GM21367 (cell line): Measurements from ENCODE around the gene SRD5A2.
"Not testable (repeated sequence)": the region's sequence is repeated elsewhere in the genome, so short reads cannot be mapped to it uniquely, and the experiment has no call there.

Source experiments
- ATAC-seq: cut with Tn5 transposase; IDR thresholded peaks from one replicate; pipeline ENCODE4 v1.9.1; 2021; ENCODE audit not compliant: unreplicated experiment

The SRD5A2 gene

GRCh38 chr2:31534636-31535035 is 46.1 kb downstream of the SRD5A2 start:
- no peak for ATAC-seq

DNA sequence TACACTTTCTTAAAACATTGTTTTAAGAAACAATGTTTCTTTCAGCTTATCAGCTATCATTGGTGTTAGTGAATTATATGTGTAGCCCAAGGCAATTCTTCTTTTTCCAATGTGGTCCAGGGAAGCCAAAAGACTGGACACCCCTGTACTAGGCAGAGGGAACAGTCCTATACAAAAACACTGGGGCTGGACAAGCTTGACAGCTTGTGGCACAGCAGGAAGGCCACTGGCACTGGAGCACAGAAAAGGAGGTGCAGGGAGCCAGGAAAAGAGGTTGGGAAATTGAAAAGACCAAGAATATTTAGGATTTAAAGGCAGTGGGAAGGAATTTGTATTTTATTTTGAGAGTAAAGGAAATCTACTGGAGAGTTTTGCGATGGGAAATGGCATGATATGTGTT is 47.7 kb downstream of the SRD5A2 start:
- ATAC-seq, result no peak

GRCh38 chr2:31531101-31531500 is 49.6 kb downstream of the SRD5A2 start:
- no peak for ATAC-seq

- no peak for ATAC-seq
Measured at GRCh38 chr2:31529256-31529655, 51.5 kb downstream of the SRD5A2 start.

GRCh38 chr2:31528823-31529222 is 51.9 kb downstream of the SRD5A2 start:
- no peak for ATAC-seq

DNA sequence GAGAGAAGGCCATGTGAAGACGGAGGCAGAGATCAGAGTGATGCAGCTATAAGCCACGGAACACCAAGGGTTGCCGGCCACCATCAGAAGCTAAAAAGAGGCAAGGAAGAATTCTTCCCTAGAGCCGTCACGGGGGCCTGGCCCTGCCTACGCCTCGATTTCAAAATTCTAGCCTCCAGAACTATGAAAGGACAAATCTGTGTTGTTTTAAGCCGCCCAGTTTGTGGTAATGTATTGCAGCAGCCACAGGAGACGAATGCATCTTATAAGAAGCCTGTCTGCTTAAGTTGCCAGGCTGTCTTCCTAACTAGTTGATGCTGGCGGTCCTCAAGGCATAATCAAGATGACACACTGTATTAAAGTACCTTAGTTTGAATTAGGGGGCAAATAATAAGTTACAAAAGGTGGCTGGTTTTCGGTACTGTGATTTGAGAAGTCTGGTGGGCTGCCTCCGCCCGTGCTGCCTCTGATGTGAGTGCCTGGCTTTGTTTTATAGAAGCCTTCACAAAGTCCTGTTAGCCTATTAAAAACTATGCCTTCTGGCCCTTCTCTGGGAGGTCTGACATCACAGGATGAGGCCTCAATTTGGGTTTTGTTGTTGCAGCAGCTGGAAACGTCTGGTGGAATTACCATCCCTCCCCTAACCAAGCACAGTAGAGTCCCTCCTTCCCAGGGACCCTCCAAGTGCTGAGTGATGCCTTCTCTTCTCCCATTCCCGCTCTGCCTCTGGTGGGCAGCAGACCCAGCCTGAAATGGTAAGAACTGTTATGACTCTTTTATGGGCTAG is 53.6 kb downstream of the SRD5A2 start:
- ATAC-seq, result no peak

- ATAC-seq, result no peak
Measured at GRCh38 chr2:31525876-31526275, 54.9 kb downstream of the SRD5A2 start.

DNA sequence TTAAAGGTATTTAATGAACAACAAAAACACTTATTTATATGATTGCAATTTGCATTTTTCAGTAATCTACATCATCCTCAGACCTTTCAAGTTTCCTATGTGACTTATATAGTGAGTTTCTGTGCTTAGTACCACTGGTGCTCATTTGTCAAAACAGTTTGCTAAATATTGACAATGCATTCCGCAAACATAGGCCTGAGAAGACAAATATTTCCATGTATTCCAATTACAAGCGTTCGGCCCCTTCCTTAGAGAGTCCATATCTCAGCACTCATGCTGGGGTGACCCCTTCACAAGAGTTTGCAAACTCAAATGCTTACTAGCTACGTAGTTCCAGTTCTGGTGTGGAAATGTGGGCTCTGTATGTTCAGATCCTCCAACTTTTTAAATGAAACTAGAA is 56.1 kb downstream of the SRD5A2 start:
- no peak for ATAC-seq

DNA sequence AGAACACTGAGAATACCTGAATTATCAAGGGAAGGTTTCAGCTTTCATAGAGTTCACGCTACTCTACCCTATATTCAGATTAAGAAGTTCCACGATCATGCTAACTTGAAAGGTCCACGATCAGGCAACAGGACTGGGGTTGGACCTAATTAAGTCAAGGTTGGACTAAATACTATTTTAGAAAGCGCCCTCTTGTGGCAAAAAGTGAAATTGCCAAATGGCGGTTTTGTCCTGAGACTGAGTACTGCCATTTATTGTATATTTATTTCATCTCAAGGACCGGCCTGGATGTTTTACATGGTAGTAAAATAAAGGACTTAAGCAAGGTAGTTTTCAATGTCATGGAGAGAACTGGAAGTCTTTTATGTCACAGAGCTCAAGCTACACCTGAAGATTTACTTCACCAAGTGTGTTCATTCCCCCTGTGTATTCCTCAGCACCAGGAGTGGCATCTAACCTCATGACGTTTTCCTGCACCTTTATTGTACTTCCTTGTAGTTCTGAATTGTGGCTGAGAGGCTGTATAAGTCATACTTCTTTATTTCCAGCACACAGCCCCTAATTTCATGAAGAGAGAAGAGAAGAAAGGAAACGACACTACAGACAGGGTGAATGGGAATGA is 56.8 kb downstream of the SRD5A2 start:
- ATAC-seq, result no peak

GRCh38 chr2:31522786-31523185 is 58.0 kb downstream of the SRD5A2 start:
- ATAC-seq, result no peak

GRCh38 chr2:31517442-31518203 is 63.1 kb downstream of the SRD5A2 start:
- ATAC-seq, result no peak

GRCh38 chr2:31515586-31515985 is 65.2 kb downstream of the SRD5A2 start:
- ATAC-seq, result no peak

DNA sequence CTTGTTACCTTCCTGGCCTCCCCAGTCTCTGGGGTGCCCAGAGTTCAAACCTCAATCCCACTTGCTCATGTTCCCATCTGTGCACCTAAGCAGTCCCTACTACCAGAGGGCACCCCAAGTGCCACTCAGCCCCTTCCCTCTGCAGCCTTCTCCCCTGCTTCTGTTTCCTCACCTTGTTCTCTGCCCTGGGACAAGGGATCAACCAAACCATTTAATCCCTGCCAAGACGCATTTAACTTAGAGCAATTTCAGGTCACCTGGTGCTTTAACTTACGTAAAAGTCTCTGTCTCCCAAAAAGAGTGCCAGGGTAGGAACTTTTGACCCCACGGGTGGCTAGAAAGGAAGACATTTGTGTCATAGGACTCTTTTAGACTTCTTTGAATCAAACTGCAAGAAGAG is 67.2 kb downstream of the SRD5A2 start:
- no peak for ATAC-seq

DNA sequence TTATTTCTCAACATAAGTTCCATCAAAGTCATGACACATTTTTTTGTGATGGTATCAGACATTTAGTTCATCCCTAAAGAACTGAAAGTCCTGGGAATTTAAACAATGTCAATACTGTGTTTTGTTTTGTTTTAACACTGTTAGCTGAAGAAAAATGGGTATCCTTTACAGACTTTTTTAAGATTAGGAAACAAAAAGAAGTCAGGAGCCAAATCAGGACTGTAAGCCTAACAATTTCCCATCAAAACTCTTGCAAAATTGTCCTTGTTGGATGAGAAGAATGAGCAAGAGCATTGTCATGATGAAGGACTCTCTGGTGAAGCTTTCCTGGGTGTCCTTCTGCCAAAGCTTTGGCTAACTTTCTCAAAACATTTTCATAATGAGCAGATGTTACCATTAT is 69.4 kb downstream of the SRD5A2 start:
- ATAC-seq, result no peak

DNA sequence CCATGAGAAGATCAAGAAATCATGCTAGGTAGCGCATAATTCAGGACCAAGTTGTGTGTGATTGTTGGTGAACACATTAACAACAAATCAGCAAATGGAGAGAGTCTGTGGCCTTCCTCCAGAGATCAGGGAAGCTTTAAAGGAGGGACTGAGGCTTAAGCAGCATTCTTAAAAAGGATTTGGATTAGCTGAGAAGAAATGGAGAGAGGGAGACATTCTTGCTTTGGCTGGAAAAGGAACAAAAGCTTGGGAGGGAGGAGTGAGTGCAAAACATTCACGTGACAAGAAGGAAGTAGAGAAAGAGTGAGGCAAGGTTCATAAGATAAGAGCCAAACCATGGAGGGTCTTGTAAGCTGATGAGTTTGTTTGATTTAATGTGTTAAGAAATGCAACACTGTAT is 75.6 kb downstream of the SRD5A2 start:
- no peak for ATAC-seq

- no peak for ATAC-seq
Measured at GRCh38 chr2:31504311-31504710, 76.4 kb downstream of the SRD5A2 start.

GRCh38 chr2:31496451-31496874 is 84.3 kb downstream of the SRD5A2 start:
- ATAC-seq, result not testable (repeated sequence)

- ATAC-seq, result not testable (repeated sequence)
Measured at GRCh38 chr2:31489339-31489738, 91.4 kb downstream of the SRD5A2 start.

GRCh38 chr2:31483246-31483645 is 97.5 kb downstream of the SRD5A2 start:
- no peak for ATAC-seq

GRCh38 chr2:31476511-31477180 is 104.1 kb downstream of the SRD5A2 start:
- no peak for ATAC-seq

GRCh38 chr2:31475692-31476091 is 105.0 kb downstream of the SRD5A2 start:
- ATAC-seq, result no peak
